HG02840 (cell line): ENCODE measurements around the gene ADK.

Experiments used
- ATAC-seq: cut with Tn5 transposase; IDR thresholded peaks from one replicate; pipeline ENCODE4 v1.9.1; 2021; ENCODE audit warnings: mild to moderate bottlenecking, moderate library complexity, moderate number of reproducible peaks; ENCODE audit not compliant: unreplicated experiment, low FRiP score

Gene ADK

GRCh38 chr10:74684462-74684861 is 533.4 kb downstream of the ADK start:
- no peak for ATAC-seq

GRCh38 chr10:74685564-74685963 is 534.5 kb downstream of the ADK start:
- ATAC-seq, result no peak

- ATAC-seq, result no peak
These were observed 539.4 kb downstream of the ADK start for GRCh38 chr10:74690393-74690792.

GRCh38 chr10:74691164-74691563 is 540.1 kb downstream of the ADK start:
- no peak for ATAC-seq

- ATAC-seq, result no peak
These were observed 553.8 kb downstream of the ADK start for GRCh38 chr10:74704629-74705357.

- ATAC-seq, result no peak
These were observed 554.4 kb downstream of the ADK start for GRCh38 chr10:74705358-74705980.

GRCh38 chr10:74706966-74707365 is 555.9 kb downstream of the ADK start:
- no peak for ATAC-seq

GRCh38 chr10:74708246-74708645 is 557.2 kb downstream of the ADK start:
- ATAC-seq, result no peak

GRCh38 chr10:74718208-74718607 is 567.2 kb downstream of the ADK start:
- ATAC-seq, result no peak

- ATAC-seq, result no peak
These were observed 577.2 kb downstream of the ADK start for GRCh38 chr10:74728225-74728624.

- no peak for ATAC-seq
These were observed 579.2 kb downstream of the ADK start for GRCh38 chr10:74730246-74730645.

GRCh38 chr10:74733612-74734011 is 582.6 kb downstream of the ADK start:
- ATAC-seq, result no peak

- no peak for ATAC-seq
These were observed 585.0 kb downstream of the ADK start for GRCh38 chr10:74736029-74736428.

- no peak for ATAC-seq
These were observed 587.0 kb downstream of the ADK start for GRCh38 chr10:74738052-74738451.

- ATAC-seq, result no peak
These were observed 587.5 kb downstream of the ADK start for GRCh38 chr10:74738542-74738941.

- peak; percentile 62 for ATAC-seq
These were observed 588.1 kb downstream of the ADK start for GRCh38 chr10:74738985-74739567.

GRCh38 chr10:74743401-74743800 is 592.4 kb downstream of the ADK start:
- no peak for ATAC-seq

- no peak for ATAC-seq
These were observed 594.4 kb downstream of the ADK start for GRCh38 chr10:74745449-74745848.

GRCh38 chr10:74746813-74747212 is 595.8 kb downstream of the ADK start:
- no peak for ATAC-seq

GRCh38 chr10:74748468-74749031 is 597.5 kb downstream of the ADK start:
- no peak for ATAC-seq

- ATAC-seq, result no peak
These were observed 599.8 kb downstream of the ADK start for GRCh38 chr10:74750848-74751274.
